HG02884 (cell line): Measurements from ENCODE around the gene ANP32B.
"Not testable (repeated sequence)": the region's sequence is repeated elsewhere in the genome, so short reads cannot be mapped to it uniquely, and the experiment has no call there.

Source experiments
- ATAC-seq: cut with Tn5 transposase; IDR thresholded peaks from one replicate; pipeline ENCODE4 v1.9.1; 2021; ENCODE audit warnings: mild to moderate bottlenecking, moderate library complexity; ENCODE audit not compliant: unreplicated experiment

Gene ANP32B

DNA sequence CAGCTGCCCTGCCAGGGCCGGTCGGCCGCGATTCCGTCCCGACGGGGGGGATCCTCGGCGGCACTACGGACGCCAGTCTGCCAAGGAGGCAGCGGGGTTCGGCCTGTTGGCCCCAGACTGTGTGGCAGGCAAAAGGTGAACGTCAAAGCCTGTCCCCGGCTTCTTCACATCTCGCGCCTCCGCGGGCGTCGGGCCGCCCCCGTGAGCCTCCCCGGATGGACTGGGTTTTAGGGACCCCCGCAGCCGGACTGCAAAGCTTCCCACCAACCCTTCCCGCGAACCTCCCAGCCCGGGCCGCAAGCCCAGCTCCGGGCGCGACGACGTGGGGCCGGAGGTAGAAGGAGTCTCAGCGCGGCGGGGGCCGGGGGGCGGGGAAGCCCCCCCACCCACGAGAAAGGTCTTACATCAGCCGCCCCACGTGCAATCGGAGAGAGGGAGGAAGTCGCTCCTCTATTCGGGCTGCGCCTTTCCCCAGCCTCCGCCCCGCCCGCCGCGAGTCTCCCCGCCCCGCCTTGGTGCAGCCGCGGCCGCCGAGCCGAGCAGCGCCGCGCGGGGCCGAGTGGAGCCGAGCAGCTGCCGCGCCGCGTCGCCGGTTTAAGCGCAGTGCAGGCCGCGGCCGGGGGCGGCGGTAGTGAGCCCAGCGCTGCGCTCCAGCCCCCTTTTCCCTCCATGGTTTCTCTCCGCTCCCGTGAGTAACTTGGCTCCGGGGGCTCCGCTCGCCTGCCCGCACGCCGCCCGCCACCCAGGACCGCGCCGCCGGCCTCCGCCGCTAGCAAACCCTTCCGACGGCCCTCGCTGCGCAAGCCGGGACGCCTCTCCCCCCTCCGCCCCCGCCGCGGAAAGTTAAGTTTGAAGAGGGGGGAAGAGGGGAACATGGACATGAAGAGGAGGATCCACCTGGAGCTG is at the start of gene ANP32B:
Gene ANP32B, plus strand, starts transcription at position 659 of the 906 bp plus-strand sequence. Its CDS starts 215 bp downstream, at position 874.
- ATAC-seq = peak; percentile 65

GRCh38 chr9:97934321-97935115 is 48.6 kb upstream of the ANP32B start:
- ATAC-seq = no peak

GRCh38 chr9:97935276-97935675 is 47.9 kb upstream of the ANP32B start:
- ATAC-seq = no peak

- ATAC-seq = no peak
These were observed 46.1 kb upstream of the ANP32B start for GRCh38 chr9:97936998-97937397.

DNA sequence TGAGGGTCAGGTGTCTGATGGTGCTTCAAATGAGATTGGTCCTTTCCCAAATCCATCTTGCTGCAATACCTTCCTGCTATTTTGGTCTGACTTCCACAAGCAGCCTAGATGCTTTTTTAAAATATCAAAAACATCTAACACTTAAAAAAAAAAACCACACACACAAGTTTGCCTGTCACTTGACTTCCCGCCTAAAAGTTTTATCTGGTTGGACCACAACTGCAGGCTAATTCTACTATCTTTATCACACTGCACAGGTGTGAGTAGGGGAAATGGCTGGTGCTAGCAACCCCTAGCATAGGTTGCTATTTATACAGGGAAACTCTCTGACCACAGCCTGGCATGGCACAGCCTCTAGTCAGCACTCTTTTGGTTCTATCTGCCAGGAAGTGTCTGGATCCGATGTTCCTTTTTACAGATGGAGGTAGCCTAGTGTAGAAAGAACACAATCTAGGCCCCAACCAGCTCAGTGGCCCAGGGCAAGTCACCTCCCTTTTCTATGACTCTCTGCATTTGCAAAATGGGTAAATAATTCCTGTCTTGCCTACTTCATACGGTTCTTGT is 45.0 kb upstream of the ANP32B start, which contains the start of gene HEMGN:
Gene HEMGN, minus strand, starts transcription at position 92 of the 564 bp plus-strand sequence. Its CDS starts 36 bp downstream, at position 56.
- peak; percentile 60 for ATAC-seq

GRCh38 chr9:97940233-97940632 is 42.9 kb upstream of the ANP32B start:
- no peak for ATAC-seq

- ATAC-seq = no peak
These were observed 42.4 kb upstream of the ANP32B start for GRCh38 chr9:97940741-97941140.

DNA sequence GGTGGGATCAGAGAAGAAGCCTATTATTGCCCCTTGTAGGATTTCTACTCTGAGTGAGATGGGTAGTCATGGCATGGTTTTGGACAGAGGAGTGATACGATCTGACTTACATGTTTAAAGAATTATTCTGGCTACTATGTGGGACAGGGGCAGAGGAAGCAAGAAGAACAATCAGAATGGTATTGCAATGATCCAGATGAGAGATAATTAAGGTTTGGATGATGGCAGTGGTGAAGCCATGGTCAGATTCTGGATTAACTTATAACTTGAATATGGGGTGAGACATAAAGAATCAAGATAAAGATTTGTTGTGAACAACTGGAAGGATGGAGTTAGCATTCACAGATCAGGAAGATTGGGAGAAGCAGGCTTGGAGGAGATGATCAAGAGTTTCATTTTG is 41.8 kb upstream of the ANP32B start:
- ATAC-seq = no peak

- no peak for ATAC-seq
These were observed 39.8 kb upstream of the ANP32B start for GRCh38 chr9:97943308-97943855.

- no peak for ATAC-seq
These were observed 38.5 kb upstream of the ANP32B start for GRCh38 chr9:97944612-97945011.

GRCh38 chr9:97945470-97945869 is 37.7 kb upstream of the ANP32B start:
- ATAC-seq = not testable (repeated sequence)

DNA sequence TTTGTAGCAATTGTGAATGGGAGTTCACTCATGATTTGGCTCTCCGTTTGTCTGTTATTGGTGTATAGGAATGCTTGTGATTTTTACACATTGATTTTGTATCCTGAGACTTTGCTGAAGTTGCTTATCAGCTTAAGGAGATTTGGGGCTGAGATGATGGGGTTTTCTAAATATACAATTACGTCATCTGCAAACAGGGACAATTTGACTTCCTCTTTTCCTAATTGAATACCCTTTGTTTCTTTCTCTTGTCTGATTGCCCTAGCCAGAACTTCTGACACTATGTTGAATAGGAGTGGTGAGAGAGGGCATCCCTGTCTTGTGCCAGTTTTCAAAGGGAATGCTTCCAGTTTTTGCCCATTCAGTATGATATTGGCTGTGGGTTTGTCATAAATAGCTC is 36.0 kb upstream of the ANP32B start:
- ATAC-seq = not testable (repeated sequence)

- ATAC-seq = not testable (repeated sequence)
These were observed 32.3 kb upstream of the ANP32B start for GRCh38 chr9:97950873-97951272.

DNA sequence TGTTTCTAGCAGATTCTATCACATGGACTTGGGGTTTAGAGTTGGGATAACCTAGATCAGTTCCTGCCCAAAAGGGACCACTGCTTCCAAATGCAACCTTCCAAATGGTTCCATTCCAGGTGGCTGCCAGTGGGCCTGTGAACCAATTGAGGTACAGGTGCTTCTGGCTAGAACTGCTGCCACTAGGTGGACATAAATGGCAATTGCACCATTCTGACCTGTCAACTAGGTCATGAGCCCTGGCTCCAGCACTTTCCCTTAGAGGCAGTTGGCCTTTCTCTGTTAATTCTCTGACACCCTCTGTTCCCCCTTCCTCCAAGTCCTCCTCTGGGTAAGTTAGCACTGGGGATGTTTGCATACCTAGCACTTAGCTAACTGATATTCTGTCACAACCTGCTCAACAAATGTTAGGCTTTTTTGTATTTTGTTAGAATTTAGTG is 28.6 kb upstream of the ANP32B start:
- ATAC-seq = no peak

DNA sequence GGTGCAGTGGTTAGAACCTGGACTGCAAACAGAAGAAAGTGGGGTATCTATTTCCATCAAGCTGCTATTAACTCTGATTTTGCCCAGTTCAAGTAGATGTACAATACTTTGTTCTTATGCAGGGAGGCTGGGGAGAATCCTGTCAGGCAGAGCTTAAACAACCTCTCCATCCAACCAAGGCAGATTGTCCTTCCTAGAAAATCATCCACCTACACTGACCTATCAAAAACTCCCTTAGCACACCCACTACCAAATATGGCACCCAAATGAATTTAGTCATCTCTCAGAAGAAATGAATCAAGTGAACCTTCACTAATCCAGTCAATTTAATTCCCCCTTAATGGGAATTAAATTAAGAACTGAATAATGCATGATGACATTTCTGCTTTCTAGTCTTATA is 26.8 kb upstream of the ANP32B start:
- no peak for ATAC-seq

DNA sequence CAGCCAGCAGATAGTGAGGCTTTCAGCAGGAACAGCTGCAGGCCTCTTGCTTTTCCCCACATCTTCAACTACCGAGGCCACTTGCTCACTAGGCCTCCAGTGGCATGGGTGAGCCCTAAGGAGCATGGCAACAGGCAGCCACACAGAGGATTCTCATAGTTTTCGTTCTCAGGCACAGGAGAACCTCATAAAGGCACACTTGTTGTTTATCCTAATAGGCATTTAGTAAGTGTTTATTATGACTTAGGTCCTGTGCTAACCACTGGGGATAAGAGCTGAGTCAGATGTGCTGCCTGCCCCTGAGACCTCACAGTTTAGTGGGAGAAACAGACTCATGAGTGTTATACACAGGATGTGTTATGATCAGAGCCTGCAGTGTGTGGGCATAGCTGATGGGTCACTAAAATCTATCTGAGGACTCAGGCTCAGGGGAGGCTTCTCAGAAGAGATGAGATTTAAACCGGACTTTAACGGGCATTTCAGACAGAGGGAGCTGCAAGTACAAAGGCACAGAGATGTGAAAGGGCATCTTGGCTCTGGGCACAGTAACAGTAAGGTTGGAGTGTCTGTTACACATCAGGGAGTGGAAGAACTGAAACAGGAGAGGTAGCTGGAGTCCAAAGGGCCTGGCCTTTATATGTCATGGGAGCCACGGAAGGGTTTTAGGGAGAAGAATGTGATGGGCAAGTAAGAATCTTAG is 24.2 kb upstream of the ANP32B start:
- ATAC-seq = no peak

DNA sequence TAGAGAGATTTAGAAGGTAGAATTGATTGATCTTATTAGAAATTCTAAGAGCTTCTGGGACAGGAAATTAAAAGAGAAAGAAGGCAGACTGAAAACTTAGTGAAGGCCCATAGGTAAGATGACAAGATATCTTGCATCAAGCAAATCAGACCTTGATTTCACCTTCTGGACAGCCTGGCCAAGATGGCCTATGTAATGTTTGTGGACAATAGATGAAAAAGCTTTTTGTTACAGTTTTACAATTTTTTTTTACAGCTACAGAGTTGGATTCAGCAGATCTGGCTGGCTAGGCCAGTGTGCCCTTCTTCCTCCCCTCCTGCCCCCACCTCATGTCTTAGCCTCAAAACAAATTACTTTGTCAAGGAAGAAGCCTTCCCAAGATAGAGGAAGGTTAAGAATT is 23.6 kb upstream of the ANP32B start:
- no peak for ATAC-seq

DNA sequence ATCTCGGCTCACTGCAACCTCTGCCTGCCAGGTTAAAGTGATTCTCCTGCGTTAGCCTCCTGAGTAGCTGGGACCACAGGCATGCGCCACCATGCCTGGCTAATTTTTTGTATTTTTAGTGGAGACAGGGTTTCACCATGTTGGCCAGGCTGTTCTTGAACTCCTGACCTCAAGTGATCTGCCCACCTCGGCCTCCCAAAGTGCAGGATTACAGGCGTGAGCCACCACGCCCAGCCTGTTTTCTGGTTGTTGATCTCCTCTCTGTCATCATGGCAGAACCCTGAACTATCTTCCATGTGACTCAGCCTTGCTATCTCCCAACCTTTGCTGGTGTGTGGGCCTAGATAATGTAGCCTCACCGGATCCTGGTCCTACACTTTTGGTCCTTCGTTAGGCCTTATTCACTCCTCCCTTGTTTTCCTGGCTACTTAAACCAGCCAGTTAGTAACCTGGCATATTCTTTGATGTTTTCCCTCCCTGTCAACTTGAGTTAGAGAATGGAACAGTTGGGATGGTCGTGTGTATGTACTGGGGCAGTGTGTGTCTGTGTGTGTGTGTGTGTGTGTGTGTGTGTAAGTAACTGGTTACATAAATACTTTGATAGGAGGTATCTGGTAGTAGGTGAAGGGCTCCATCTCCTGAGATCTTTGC is 22.3 kb upstream of the ANP32B start:
- ATAC-seq = not testable (repeated sequence)

DNA sequence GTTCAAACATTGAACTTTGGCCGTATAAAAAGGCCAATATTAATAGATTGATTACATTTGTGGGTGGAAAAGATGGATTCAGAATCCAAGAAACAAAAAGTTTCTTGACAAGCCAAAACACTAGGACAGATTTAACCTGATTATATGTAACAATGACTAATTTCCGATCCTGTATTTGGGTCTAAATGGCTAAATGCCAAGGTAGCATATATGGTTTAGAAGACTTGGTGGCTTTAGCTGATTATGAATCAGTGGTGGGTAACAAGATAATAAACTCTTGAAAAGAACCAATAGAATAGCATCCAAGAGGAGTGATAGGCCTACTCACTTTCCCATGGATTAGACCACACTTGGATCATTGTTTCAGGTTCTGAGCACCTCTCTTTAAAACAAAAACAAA is 21.8 kb upstream of the ANP32B start:
- ATAC-seq = no peak

GRCh38 chr9:97962136-97962535 is 21.0 kb upstream of the ANP32B start:
- ATAC-seq = no peak
